GM12801 (cell line): Measurements from ENCODE around the gene ERICH4.

Experiments used
- TF ChIP-seq, protein P1 (sequence below): IDR thresholded peaks from one replicate; pipeline ENCODE4 v1.5.1; 2011; ENCODE audit warnings: control low read depth; ENCODE audit not compliant: insufficient read length; ENCODE audit errors: extremely low read depth

Gene ERICH4

DNA sequence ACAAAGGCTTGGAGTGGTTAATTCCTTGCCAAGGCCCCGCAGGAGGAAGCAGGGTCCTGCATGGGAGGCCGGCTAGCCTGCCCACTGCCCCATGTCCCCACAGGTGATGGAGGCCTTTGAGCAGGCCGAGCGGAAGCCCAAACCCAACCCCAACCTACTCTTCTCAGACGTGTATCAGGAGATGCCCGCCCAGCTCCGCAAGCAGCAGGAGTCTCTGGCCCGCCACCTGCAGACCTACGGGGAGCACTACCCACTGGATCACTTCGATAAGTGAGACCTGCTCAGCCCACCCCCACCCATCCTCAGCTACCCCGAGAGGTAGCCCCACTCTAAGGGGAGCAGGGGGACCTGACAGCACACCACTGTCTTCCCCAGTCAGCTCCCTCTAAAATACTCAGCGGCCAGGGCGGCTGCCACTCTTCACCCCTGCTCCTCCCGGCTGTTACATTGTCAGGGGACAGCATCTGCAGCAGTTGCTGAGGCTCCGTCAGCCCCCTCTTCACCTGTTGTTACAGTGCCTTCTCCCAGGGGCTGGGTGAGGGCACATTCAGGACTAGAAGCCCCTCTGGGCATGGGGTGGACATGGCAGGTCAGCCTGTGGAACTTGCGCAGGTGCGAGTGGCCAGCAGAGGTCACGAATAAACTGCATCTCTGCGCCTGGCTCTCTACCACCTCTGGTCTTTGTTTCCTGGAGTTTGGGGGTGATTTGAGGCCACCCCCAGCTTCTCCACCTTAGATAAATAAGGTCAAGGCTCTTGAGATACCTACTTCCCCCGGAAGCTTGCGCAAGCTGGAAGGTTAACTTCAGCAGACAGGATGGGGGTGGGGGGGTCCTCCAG lies 18.4 kb upstream of the ERICH4 start:
- TF ChIP-seq, protein P1, sequence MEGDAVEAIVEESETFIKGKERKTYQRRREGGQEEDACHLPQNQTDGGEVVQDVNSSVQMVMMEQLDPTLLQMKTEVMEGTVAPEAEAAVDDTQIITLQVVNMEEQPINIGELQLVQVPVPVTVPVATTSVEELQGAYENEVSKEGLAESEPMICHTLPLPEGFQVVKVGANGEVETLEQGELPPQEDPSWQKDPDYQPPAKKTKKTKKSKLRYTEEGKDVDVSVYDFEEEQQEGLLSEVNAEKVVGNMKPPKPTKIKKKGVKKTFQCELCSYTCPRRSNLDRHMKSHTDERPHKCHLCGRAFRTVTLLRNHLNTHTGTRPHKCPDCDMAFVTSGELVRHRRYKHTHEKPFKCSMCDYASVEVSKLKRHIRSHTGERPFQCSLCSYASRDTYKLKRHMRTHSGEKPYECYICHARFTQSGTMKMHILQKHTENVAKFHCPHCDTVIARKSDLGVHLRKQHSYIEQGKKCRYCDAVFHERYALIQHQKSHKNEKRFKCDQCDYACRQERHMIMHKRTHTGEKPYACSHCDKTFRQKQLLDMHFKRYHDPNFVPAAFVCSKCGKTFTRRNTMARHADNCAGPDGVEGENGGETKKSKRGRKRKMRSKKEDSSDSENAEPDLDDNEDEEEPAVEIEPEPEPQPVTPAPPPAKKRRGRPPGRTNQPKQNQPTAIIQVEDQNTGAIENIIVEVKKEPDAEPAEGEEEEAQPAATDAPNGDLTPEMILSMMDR: no peak

- TF ChIP-seq, protein P1: no peak
These were observed 17.5 kb upstream of the ERICH4 start for GRCh38 chr19:41425174-41426115.

GRCh38 chr19:41426116-41426841 lies 16.7 kb upstream of the ERICH4 start:
- TF ChIP-seq, protein P1: no peak

GRCh38 chr19:41426952-41427646 lies 15.9 kb upstream of the ERICH4 start, which contains the start of gene B3GNT8:
B3GNT8 (minus strand) TSS chr19:41427374; CDS start chr19:41426778, 596 bp downstream.
- TF ChIP-seq, protein P1: no peak

- TF ChIP-seq, protein P1: no peak
These were observed 15.1 kb upstream of the ERICH4 start for GRCh38 chr19:41427647-41428480.

DNA sequence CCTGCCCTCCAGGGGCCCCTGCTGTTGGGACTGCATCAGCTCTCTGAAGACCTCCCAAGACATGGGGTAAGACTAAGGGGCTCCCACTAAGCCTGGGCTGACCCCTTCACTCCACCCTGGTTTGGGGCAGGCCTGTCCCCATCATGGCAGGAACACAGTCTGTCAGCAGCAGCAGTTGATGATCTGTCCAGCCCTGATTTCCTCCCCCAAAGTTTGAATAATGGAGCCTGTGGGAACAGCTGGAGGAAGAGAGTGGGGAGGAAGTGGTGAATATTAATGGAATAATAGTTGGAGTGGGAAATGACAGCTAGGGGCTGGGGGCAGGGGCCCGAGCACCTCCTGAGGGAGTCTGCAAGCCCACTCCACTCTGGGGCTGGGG lies 14.5 kb upstream of the ERICH4 start:
- TF ChIP-seq, protein P1: no peak
